Osteoblast (primary cell): ENCODE measurements around the gene TTC9B. TPM values are rescaled to one million over a fixed set of nuclear protein-coding genes. Genes with fewer than 3 reads are reported as not detected.

Experiments
- DNase-seq: peaks from one replicate; pipeline ENCODE4 v3.0.0; 2011; ENCODE audit warnings: low spot score, mixed read lengths; ENCODE audit not compliant: insufficient read length; ENCODE audit errors: missing footprints
- H2AFZ ChIP-seq: 2 replicates; pipeline ENCODE4 v1.6.0; 2011; ENCODE audit warnings: mild to moderate bottlenecking, low read length
- H3K27ac ChIP-seq: 2 replicates; pipeline ENCODE4 v1.5.1; 2011; ENCODE audit warnings: mild to moderate bottlenecking, low read depth, low read length, moderate library complexity
- H3K27me3 ChIP-seq: 2 replicates; pipeline ENCODE4 v1.6.0; 2012; ENCODE audit warnings: mild to moderate bottlenecking, control low read depth, inconsistent platforms, low read length, moderate library complexity; ENCODE audit not compliant: insufficient read depth
- H3K36me3 ChIP-seq: 2 replicates; pipeline ENCODE4 v1.5.1; 2011; ENCODE audit warnings: mild to moderate bottlenecking, low read length, control low read depth, moderate library complexity; ENCODE audit not compliant: insufficient read depth
- H3K4me1 ChIP-seq: 2 replicates; pipeline ENCODE4 v1.5.1; 2011; ENCODE audit warnings: mild to moderate bottlenecking, low read length, control low read depth, moderate library complexity; ENCODE audit not compliant: insufficient read depth
- H3K4me2 ChIP-seq: 2 replicates; pipeline ENCODE4 v1.6.0; 2011; ENCODE audit warnings: mild to moderate bottlenecking, low read length; ENCODE audit not compliant: insufficient read depth
- H3K4me3 ChIP-seq: fragments of 200-600 bp; sonication (generic); 3 replicates; pipeline ENCODE4 v1.5.1; 2012; ENCODE audit warnings: mild to moderate bottlenecking, low read length, inconsistent platforms; ENCODE audit not compliant: insufficient read depth
- H3K79me2 ChIP-seq: 2 replicates; pipeline ENCODE4 v1.6.0; 2012; ENCODE audit warnings: mild to moderate bottlenecking, low read length, control low read depth, inconsistent platforms; ENCODE audit not compliant: insufficient read depth
- H3K9me3 ChIP-seq: 2 replicates; pipeline ENCODE4 v1.5.1; 2011; ENCODE audit warnings: low read depth, low read length, control low read depth
- H4K20me1 ChIP-seq: 2 replicates; pipeline ENCODE4 v1.6.0; 2012; ENCODE audit warnings: mild to moderate bottlenecking, low read length, control low read depth; ENCODE audit not compliant: insufficient read depth
- total RNA-seq: library from RNA; depleted of rRNA; stranded (reverse); fragments of >200 nt; gene quantifications from 2 replicates; pipeline ENCODE4 v1.2.3, GENCODE V29; 2012
- TF ChIP-seq, protein P1 (sequence below): IDR thresholded peaks from 2 replicates; pipeline ENCODE4 v1.5.1; 2011; ENCODE audit warnings: mild to moderate bottlenecking, low read depth, low read length, moderate library complexity; ENCODE audit errors: extremely low read depth

The TTC9B gene
- total RNA-seq, 1 donor, result not detected

DNA sequence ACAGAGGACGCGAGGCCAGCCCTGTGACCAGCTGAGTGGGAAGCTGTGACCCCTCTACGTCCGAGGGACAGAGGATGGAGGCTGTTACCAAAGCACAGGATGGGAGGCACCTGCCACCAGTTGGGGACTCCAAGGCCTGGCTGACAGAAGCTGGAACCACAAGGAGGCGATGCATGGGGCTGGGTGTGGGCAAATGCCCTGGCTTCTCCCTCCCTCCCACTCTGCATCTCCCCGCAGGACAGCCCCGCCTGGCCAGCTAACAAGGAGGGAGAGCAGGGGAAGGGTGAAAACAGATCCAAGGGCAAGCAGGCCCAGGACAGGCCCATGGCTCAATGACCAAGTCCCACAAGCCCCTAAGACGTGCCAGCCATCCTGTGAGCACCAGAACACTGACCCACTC lies 38.3 kb upstream of the TTC9B start:
- Histone ChIP-seq H4K20me1 (peaks cover 52% of the 10 kb centered on the region), H3K36me3 (peaks cover 40% of the 10 kb centered on the region), H3K27ac (no peak overlapping the region), H3K4me3 (no peak overlapping the region), H3K79me2 (peaks cover 63% of the 10 kb centered on the region), H3K4me2 (no peak overlapping the region), H2AFZ (no peak overlapping the region), H3K4me1 (no peaks in the 10 kb centered on the region), H3K9me3 (no peaks in the 10 kb centered on the region), H3K27me3 (no peaks in the 10 kb centered on the region)
- TF ChIP-seq, protein P1, sequence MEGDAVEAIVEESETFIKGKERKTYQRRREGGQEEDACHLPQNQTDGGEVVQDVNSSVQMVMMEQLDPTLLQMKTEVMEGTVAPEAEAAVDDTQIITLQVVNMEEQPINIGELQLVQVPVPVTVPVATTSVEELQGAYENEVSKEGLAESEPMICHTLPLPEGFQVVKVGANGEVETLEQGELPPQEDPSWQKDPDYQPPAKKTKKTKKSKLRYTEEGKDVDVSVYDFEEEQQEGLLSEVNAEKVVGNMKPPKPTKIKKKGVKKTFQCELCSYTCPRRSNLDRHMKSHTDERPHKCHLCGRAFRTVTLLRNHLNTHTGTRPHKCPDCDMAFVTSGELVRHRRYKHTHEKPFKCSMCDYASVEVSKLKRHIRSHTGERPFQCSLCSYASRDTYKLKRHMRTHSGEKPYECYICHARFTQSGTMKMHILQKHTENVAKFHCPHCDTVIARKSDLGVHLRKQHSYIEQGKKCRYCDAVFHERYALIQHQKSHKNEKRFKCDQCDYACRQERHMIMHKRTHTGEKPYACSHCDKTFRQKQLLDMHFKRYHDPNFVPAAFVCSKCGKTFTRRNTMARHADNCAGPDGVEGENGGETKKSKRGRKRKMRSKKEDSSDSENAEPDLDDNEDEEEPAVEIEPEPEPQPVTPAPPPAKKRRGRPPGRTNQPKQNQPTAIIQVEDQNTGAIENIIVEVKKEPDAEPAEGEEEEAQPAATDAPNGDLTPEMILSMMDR, result no peak
- DNase-seq, result peak; percentile 29

DNA sequence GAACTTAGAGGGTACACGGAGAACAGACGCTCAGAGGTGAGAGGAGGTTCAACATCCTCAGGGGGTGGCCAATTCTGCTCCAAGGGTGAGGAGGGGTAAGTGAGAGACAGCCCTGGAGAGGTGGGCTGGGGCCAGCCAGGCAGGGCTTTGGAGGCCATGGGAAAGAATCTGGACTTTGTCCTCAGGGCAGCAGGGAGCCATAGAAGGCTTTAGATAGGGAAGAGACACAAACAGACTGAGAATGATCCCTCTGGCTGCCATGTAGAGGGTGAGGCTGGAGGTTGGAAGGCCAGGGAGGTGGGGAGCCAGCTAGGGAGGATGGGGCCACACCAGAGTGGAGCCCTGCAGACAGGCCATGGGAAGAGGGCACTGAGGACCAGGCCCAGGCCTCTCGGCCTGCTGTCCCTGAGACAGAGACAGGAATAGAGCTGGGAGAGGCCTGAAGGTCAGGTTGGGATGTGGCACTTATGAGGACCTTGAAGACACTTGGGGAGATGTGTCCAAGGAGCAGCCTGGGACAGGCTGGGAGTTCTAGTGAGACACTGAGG lies 37.5 kb upstream of the TTC9B start:
- H3K27me3 ChIP-seq, result no peaks in the 10 kb centered on the region
- no peak overlapping the region for H2AFZ ChIP-seq
- no peak overlapping the region for H3K4me3 ChIP-seq
- H3K36me3 ChIP-seq, result peaks cover 40% of the 10 kb centered on the region
- H3K4me2 ChIP-seq, result no peak overlapping the region
- H3K4me1 ChIP-seq, result no peaks in the 10 kb centered on the region
- TF ChIP-seq, protein P1, result no peak
- H3K27ac ChIP-seq, result no peak overlapping the region
- peaks cover 51% of the 10 kb centered on the region for H4K20me1 ChIP-seq
- H3K9me3 ChIP-seq, result no peaks in the 10 kb centered on the region
- peak; percentile 26 for DNase-seq
- H3K79me2 ChIP-seq, result peaks cover 61% of the 10 kb centered on the region

DNA sequence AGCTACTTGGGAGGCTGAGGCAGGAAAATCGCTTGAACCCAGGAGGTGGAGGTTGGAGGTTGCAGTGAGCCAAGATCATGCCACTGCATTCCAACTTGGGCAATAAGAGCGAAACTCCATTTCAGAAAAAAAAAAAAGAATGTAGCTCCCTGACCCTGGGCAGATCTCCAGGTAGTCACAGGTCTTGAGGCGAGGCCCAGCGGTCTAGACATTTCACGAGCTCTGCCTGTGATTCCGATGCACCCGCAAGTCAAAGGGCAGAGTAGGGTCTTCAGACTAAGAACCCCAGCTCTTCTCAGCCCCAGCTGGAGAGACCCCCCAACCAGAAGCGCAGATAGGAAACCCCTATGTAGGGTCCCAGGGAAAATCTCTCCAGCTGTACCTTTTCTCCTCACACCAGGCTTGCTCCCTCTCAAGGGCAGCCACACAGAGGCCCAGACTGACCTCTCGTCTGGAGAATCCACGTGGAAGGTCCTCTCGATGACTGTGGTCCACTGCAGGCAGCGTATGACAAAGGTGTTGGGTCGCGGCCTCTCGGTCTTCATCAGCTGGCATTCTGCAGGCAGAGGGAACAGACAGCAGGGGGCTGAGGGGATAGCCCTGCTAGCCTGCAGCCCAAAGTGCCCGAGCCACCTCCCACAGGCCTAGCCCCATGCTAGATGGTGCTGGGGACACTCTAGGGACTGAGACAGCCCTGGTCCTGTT lies 36.7 kb upstream of the TTC9B start:
- Histone ChIP-seq H3K27me3 (no peaks in the 10 kb centered on the region), H3K4me2 (no peak overlapping the region), H3K79me2 (peaks cover 60% of the 10 kb centered on the region), H3K4me1 (no peaks in the 10 kb centered on the region), H2AFZ (no peak overlapping the region), H3K4me3 (no peak overlapping the region), H3K9me3 (no peaks in the 10 kb centered on the region), H4K20me1 (peaks cover 53% of the 10 kb centered on the region), H3K27ac (no peak overlapping the region), H3K36me3 (peaks cover 43% of the 10 kb centered on the region)
- DNase-seq, result peak; percentile 26
- TF ChIP-seq, protein P1, result no peak

DNA sequence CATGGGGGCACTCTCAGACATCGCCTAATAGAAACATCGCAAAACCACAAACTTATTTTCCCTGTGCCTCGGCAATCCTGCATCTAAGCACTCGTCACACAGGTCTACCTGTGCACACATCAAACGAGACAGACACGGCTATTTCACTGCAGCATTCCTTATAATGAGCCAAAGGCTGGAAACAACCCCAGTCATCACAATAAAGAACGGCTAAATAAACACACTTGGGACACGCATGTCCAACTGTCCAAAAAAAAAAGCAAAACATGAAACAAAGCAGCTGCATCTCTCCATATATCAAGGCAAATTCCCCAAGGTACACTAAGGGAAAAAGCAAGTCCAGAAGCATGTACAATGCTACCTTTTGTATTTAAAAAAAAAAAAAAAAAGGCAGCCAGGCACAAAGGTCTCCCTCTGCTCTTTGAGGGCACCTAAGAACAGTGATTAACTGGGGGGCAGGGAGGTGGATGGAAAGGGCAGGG lies 35.5 kb upstream of the TTC9B start:
- no peak overlapping the region for H3K4me2 ChIP-seq
- H3K4me3 ChIP-seq, result no peak overlapping the region
- no peak overlapping the region for H2AFZ ChIP-seq
- no peaks in the 10 kb centered on the region for H3K27me3 ChIP-seq
- peaks cover 51% of the 10 kb centered on the region for H3K79me2 ChIP-seq
- DNase-seq, result no peak
- H3K27ac ChIP-seq, result no peak overlapping the region
- H3K36me3 ChIP-seq, result peaks cover 44% of the 10 kb centered on the region
- no peaks in the 10 kb centered on the region for H3K4me1 ChIP-seq
- H4K20me1 ChIP-seq, result peaks cover 48% of the 10 kb centered on the region
- H3K9me3 ChIP-seq, result no peaks in the 10 kb centered on the region
- TF ChIP-seq, protein P1, result no peak
